C4-2B (cell line): ENCODE measurements around the gene FGGY.

Experiments
- CTCF ChIP-seq: fragments of 450-650 bp; conservative IDR thresholded peaks from 2 replicates; pipeline ENCODE4 v1.5.1; 2017; ENCODE audit warnings: mild to moderate bottlenecking
- ZFX ChIP-seq: fragments of 450-650 bp; IDR thresholded peaks from 2 replicates; pipeline ENCODE4 v1.6.1; 2017

- no peak for TF ChIP-seq CTCF
- TF ChIP-seq ZFX, result no peak
Measured at GRCh38 chr1:59410457-59410856, 113.6 kb downstream of the FGGY start.
